ENCODE results near the gene NCEH1.

GRCh38 chr3:172680684-172681083, 30.2 kb downstream of the NCEH1 start:
- TF ChIP-seq CTCF (conservative IDR thresholded peaks at IDR 0.05; ENCODE audit: low read depth, low read length) (no peak), RAD21 (IDR thresholded peaks at IDR 0.05; ENCODE audit: low read length) (no peak), MXI1 (IDR thresholded peaks at IDR 0.05; ENCODE audit: borderline replicate concordance, low read depth, low read length) (no peak), POLR2A (IDR thresholded peaks at IDR 0.05; ENCODE audit: low read depth, low read length) (no peak), SMC3 (IDR thresholded peaks at IDR 0.05; ENCODE audit: low read depth, low read length) (no peak), BHLHE40 (IDR thresholded peaks at IDR 0.05; ENCODE audit: low read depth, low read length) (no peak), FOS (IDR thresholded peaks at IDR 0.05; ENCODE audit: low read depth, low read length) (no peak), USF2 (IDR thresholded peaks at IDR 0.05; ENCODE audit: low read depth, low read length) (no peak), MAZ (IDR thresholded peaks at IDR 0.05; ENCODE audit: borderline replicate concordance, low read depth, low read length) (no peak), MAFK (IDR thresholded peaks at IDR 0.05; ENCODE audit: low read depth, low read length) (no peak)

All from IMR-90 (cell line).